GM23338 (cell line): Measurements from ENCODE around the gene PCDHGA6. TPM values are rescaled to one million over a fixed set of nuclear protein-coding genes. Genes with fewer than 3 reads are reported as not detected.

Source experiments
- ATAC-seq: fragments of 200-7000 bp; cut with Tn5 transposase; 3 replicates; pipeline ENCODE4 v1.9.1; 2020
- DNase-seq: peaks from one replicate; pipeline ENCODE4 v3.0.0-alpha.2; 2015; ENCODE audit warnings: low spot score
- H2AFZ ChIP-seq: fragments of 200-600 bp; sonication (generic); 2 replicates; pipeline ENCODE4 v1.8.0; 2016; ENCODE audit warnings: antibody characterized with exemption, mild to moderate bottlenecking, moderate library complexity
- H3F3A ChIP-seq: fragments of 200-600 bp; sonication (generic); replicated peaks from 2 replicates; pipeline ENCODE4 v1.8.0; 2017; ENCODE audit warnings: antibody characterized with exemption, mixed run types, low read depth
- H3K27ac ChIP-seq: fragments of 200-600 bp; sonication (generic); 2 replicates; pipeline ENCODE4 v1.6.1; 2016; ENCODE audit warnings: low read depth
- H3K27me3 ChIP-seq: fragments of 200-600 bp; sonication (generic); 2 replicates; pipeline ENCODE4 v1.8.0; 2016; ENCODE audit warnings: mild to moderate bottlenecking, mixed run types, moderate library complexity; ENCODE audit not compliant: insufficient read depth
- H3K36me3 ChIP-seq: fragments of 200-600 bp; sonication (generic); 2 replicates; pipeline ENCODE4 v1.8.0; 2016; ENCODE audit warnings: mild to moderate bottlenecking; ENCODE audit not compliant: insufficient read depth
- H3K4me1 ChIP-seq: fragments of 200-600 bp; sonication (generic); 2 replicates; pipeline ENCODE4 v1.8.0; 2016; ENCODE audit warnings: mild to moderate bottlenecking, moderate library complexity; ENCODE audit not compliant: insufficient read depth
- H3K4me2 ChIP-seq: fragments of 200-600 bp; sonication (generic); 2 replicates; pipeline ENCODE4 v1.7.1; 2017; ENCODE audit warnings: mixed run types
- H3K4me3 ChIP-seq: fragments of 200-600 bp; sonication (generic); 2 replicates; pipeline ENCODE4 v1.6.1; 2016; ENCODE audit warnings: mixed run types
- H3K79me2 ChIP-seq: fragments of 200-600 bp; sonication (generic); replicated peaks from 2 replicates; pipeline ENCODE4 v1.8.0; 2017; ENCODE audit warnings: mild to moderate bottlenecking; ENCODE audit not compliant: insufficient read depth
- H3K9me2 ChIP-seq: fragments of 200-600 bp; sonication (generic); 2 replicates; pipeline ENCODE4 v1.8.0; 2017; ENCODE audit not compliant: insufficient read depth
- H4K20me1 ChIP-seq: fragments of 200-600 bp; sonication (generic); replicated peaks from 2 replicates; pipeline ENCODE4 v1.8.0; 2017; ENCODE audit warnings: mild to moderate bottlenecking; ENCODE audit not compliant: insufficient read depth
- H3K27ac Mint-ChIP-seq: 2 replicates; pipeline ENCODE4 v1.8.0; 2020; ENCODE audit warnings: inconsistent platforms, mild to moderate bottlenecking, moderate library complexity, mixed read lengths
- H3K27me3 Mint-ChIP-seq: 3 replicates; pipeline ENCODE4 v1.8.0; 2022; ENCODE audit warnings: low read depth, mild to moderate bottlenecking, moderate library complexity, mixed read lengths, inconsistent platforms; ENCODE audit not compliant: insufficient read depth, poor library complexity
- H3K36me3 Mint-ChIP-seq: 3 replicates; pipeline ENCODE4 v1.8.0; 2021; ENCODE audit warnings: low read depth, mild to moderate bottlenecking, inconsistent platforms, moderate library complexity, mixed read lengths
- H3K4me1 Mint-ChIP-seq: 3 replicates; pipeline ENCODE4 v1.8.0; 2020; ENCODE audit warnings: mild to moderate bottlenecking, inconsistent platforms, mixed read lengths
- H3K4me3 Mint-ChIP-seq: 3 replicates; pipeline ENCODE4 v1.8.0; 2021; ENCODE audit warnings: moderate library complexity, mild to moderate bottlenecking, inconsistent platforms, mixed read lengths
- H3K9me3 Mint-ChIP-seq: 3 replicates; pipeline ENCODE4 v1.8.0; 2020; ENCODE audit warnings: moderate library complexity, mild to moderate bottlenecking, inconsistent platforms, mixed read lengths
- CREB1 ChIP-seq: fragments of 250-450 bp; sonication (Bioruptor Pico); IDR thresholded peaks from 2 replicates; pipeline ENCODE4 v1.5.0; 2020; ENCODE audit warnings: low read depth, mild to moderate bottlenecking, moderate library complexity
- CTCF ChIP-seq, 2 experiments: fragments of 200-600 bp in 1 of 2; sonication (generic) in 1 of 2; conservative IDR thresholded peaks; 2 replicates each; pipeline versions ENCODE4 v1.5.1 to v1.6.1; 2016 to 2017; ENCODE audit warnings: antibody characterized with exemption in 2 of 2, low read depth in 2 of 2, mild to moderate bottlenecking in 2 of 2, moderate library complexity in 1 of 2
- JUNB ChIP-seq: IDR thresholded peaks from one replicate; pipeline ENCODE4 v1.6.1; 2016; ENCODE audit warnings: antibody characterized with exemption; ENCODE audit not compliant: unreplicated experiment
- POLR2AphosphoS5 ChIP-seq: IDR thresholded peaks from 2 replicates; pipeline ENCODE4 v1.6.1; 2016; ENCODE audit warnings: antibody characterized with exemption, low read depth
- REST ChIP-seq: IDR thresholded peaks from one replicate; pipeline ENCODE4 v1.6.1; 2018; ENCODE audit warnings: antibody characterized with exemption; ENCODE audit not compliant: unreplicated experiment
- ZNF331 ChIP-seq: fragments of 250-450 bp; sonication (Bioruptor Pico); IDR thresholded peaks from 2 replicates; pipeline ENCODE4 v1.5.0; 2020; ENCODE audit warnings: low read depth, mild to moderate bottlenecking, moderate library complexity
- ZNF462 ChIP-seq: fragments of 250-450 bp; sonication (Bioruptor Pico); IDR thresholded peaks from 2 replicates; pipeline ENCODE4 v1.5.0; 2020; ENCODE audit warnings: mild to moderate bottlenecking, moderate library complexity
- polyA plus RNA-seq: library from polyadenylated mRNA; unstranded; fragments of >200 nt; fragmentation: Nextera tagmentation; extraction: Ambion mirVana; gene quantifications from 2 replicates; pipeline ENCODE4 v1.2.1, GENCODE V29; 2016
- total RNA-seq: library from RNA; depleted of rRNA; stranded (reverse); fragments of >200 nt; shearing (Covaris generic); gene quantifications from 2 replicates; pipeline ENCODE4 v1.2.3, GENCODE V29; 2014

Gene PCDHGA6
- total and polyA plus RNA-seq, 2 experiments from 2014 or later: 0.99 to 4.8 TPM

GRCh38 chr5:141356950-141357349 is 16.7 kb upstream of the PCDHGA6 start:
- H3K27me3 ChIP-seq: no peaks in the 10 kb centered on the region
- Mint-ChIP-seq H3K9me3 (peaks cover 65% of the 10 kb centered on the region), H3K4me1 (peaks cover 5% of the 10 kb centered on the region), H3K27me3 (peaks cover 11% of the 10 kb centered on the region), H3K27ac (no peak overlapping the region), H3K36me3 (peaks cover 64% of the 10 kb centered on the region), H3K4me3 (no peak overlapping the region)
- H3K4me3 ChIP-seq: no peak overlapping the region
- no peak overlapping the region for H3K27ac ChIP-seq
- no peaks in the 10 kb centered on the region for H3K36me3 ChIP-seq
- no peak overlapping the region for H3K4me2 ChIP-seq
- peak; percentile 49 for TF ChIP-seq REST
- TF ChIP-seq JUNB: no peak
- H2AFZ ChIP-seq: no peak overlapping the region
- no peaks in the 10 kb centered on the region for H4K20me1 ChIP-seq
- H3K4me1 ChIP-seq: no peaks in the 10 kb centered on the region
- H3K9me2 ChIP-seq: no peaks in the 10 kb centered on the region
- no peak for ATAC-seq
- 0 out of 2 replicates have a peak, but pooled peaks cover 3% of the 10 kb centered on the region for H3F3A ChIP-seq
- no peaks in the 10 kb centered on the region for H3K79me2 ChIP-seq
- DNase-seq: no peak

- Histone ChIP-seq H3K4me1 (peaks cover 17% of the 10 kb centered on the region; the same call in 1 of the 2 replicates), H3F3A (0 out of 2 replicates have a peak, but pooled peaks cover 3% of the 10 kb centered on the region), H3K36me3 (peaks cover under 1% of the 10 kb centered on the region; the same call in 1 of the 2 replicates), H3K4me2 (peak within 1 kb of the TSS; percentile 37; the same call in 1 of the 2 replicates), H3K27ac (no peak within 1 kb of the TSS), H3K4me3 (peak within 1 kb of the TSS; percentile 18; the same call in 1 of the 2 replicates), H4K20me1 (no peaks in the 10 kb centered on the region), H2AFZ (peak within 1 kb of the TSS; percentile 40; the same call in 1 of the 2 replicates), H3K27me3 (no peaks in the 10 kb centered on the region), H3K79me2 (no peaks in the 10 kb centered on the region), H3K9me2 (no peaks in the 10 kb centered on the region)
- Mint-ChIP-seq H3K27ac (peak within 1 kb of the TSS; percentile 50), H3K4me3 (peak within 1 kb of the TSS; percentile 55), H3K4me1 (peaks cover 14% of the 10 kb centered on the region), H3K9me3 (peaks cover 73% of the 10 kb centered on the region), H3K27me3 (peaks cover 11% of the 10 kb centered on the region), H3K36me3 (peaks cover 73% of the 10 kb centered on the region)
- TF ChIP-seq CREB1 (CRISPR knock-in tag) (no peak), JUNB (no peak), CTCF (conservative IDR thresholded peaks at IDR 0.05; ENCODE audit: low read depth in 2 of 2) (peak; percentile 80), ZNF331 (CRISPR knock-in tag) (no peak), ZNF462 (no peak), POLR2AphosphoS5 (no peak)
- DNase-seq (peak; percentile 88), ATAC-seq (peak; percentile 76)
Observed at GRCh38 chr5:141359790-141360426, 13.8 kb upstream of the PCDHGA6 start, which contains the start of gene PCDHGB2. Gene PCDHGB2, plus strand, starts transcription at chr5:141359994. Its CDS starts 142 bp downstream, at chr5:141360136.
